HUES6 (cell line): ENCODE data around the gene CAMK1G.

Experiments used
- H3K27ac ChIP-seq: 2 replicates; pipeline ENCODE4 v1.7.0; 2013; ENCODE audit warnings: low read depth, mild to moderate bottlenecking, low read length, inconsistent platforms
- H3K27me3 ChIP-seq: 2 replicates; pipeline ENCODE4 v1.6.1; 2013; ENCODE audit warnings: low read length; ENCODE audit not compliant: control insufficient read depth, insufficient read depth
- H3K36me3 ChIP-seq: 2 replicates; pipeline ENCODE4 v1.6.1; 2013; ENCODE audit warnings: low read length; ENCODE audit not compliant: control insufficient read depth, insufficient read depth
- H3K4me1 ChIP-seq: 2 replicates; pipeline ENCODE4 v1.6.1; 2013; ENCODE audit warnings: low read length; ENCODE audit not compliant: control insufficient read depth, insufficient read depth
- H3K4me3 ChIP-seq: 2 replicates; pipeline ENCODE4 v1.5.1; 2013; ENCODE audit warnings: low read depth, low read length
- H3K9ac ChIP-seq: one replicate; pipeline ENCODE4 v1.6.1; 2013; ENCODE audit warnings: mild to moderate bottlenecking, low read length
- H3K9me3 ChIP-seq: 2 replicates; pipeline ENCODE4 v1.6.1; 2013; ENCODE audit warnings: low read depth, low read length; ENCODE audit not compliant: control insufficient read depth, insufficient read depth

Gene CAMK1G

GRCh38 chr1:209628618-209629299 is 45.2 kb downstream of the CAMK1G start:
- no peak overlapping the region for H3K4me3 ChIP-seq
- H3K4me1 ChIP-seq, result peaks cover 38% of the 10 kb centered on the region
- no peaks in the 10 kb centered on the region for H3K9me3 ChIP-seq
- H3K27me3 ChIP-seq, result peaks cover 6% of the 10 kb centered on the region; the same call in 1 of the 2 replicates
- H3K36me3 ChIP-seq, result no peaks in the 10 kb centered on the region
- no peak overlapping the region for H3K9ac ChIP-seq
- no peak overlapping the region for H3K27ac ChIP-seq

GRCh38 chr1:209629621-209630382 is 46.3 kb downstream of the CAMK1G start:
- H3K4me1 ChIP-seq, result peaks cover 38% of the 10 kb centered on the region
- H3K36me3 ChIP-seq, result no peaks in the 10 kb centered on the region
- H3K9me3 ChIP-seq, result no peaks in the 10 kb centered on the region
- H3K27ac ChIP-seq, result no peak overlapping the region
- no peak overlapping the region for H3K4me3 ChIP-seq
- no peaks in the 10 kb centered on the region for H3K27me3 ChIP-seq
- H3K9ac ChIP-seq, result no peak overlapping the region

GRCh38 chr1:209630383-209631225 is 47.1 kb downstream of the CAMK1G start:
- no peaks in the 10 kb centered on the region for H3K27me3 ChIP-seq
- H3K9ac ChIP-seq, result no peak overlapping the region
- H3K27ac ChIP-seq, result no peak overlapping the region
- no peak overlapping the region for H3K4me3 ChIP-seq
- no peaks in the 10 kb centered on the region for H3K9me3 ChIP-seq
- H3K4me1 ChIP-seq, result peaks cover 34% of the 10 kb centered on the region
- no peaks in the 10 kb centered on the region for H3K36me3 ChIP-seq

GRCh38 chr1:209633335-209633997 is 50.0 kb downstream of the CAMK1G start:
- H3K27ac ChIP-seq, result no peak overlapping the region
- peaks cover 27% of the 10 kb centered on the region for H3K4me1 ChIP-seq

GRCh38 chr1:209634005-209634737 is 50.7 kb downstream of the CAMK1G start:
- Histone ChIP-seq H3K4me1 (peaks cover 20% of the 10 kb centered on the region), H3K9ac (no peak overlapping the region), H3K9me3 (no peaks in the 10 kb centered on the region), H3K27me3 (no peaks in the 10 kb centered on the region), H3K36me3 (no peaks in the 10 kb centered on the region), H3K27ac (no peak overlapping the region), H3K4me3 (no peak overlapping the region)

More at GRCh38 chr1:209633335-209633997, 50.0 kb downstream of the CAMK1G start:
- Histone ChIP-seq H3K36me3 (no peaks in the 10 kb centered on the region), H3K9me3 (no peaks in the 10 kb centered on the region), H3K9ac (no peak overlapping the region), H3K4me3 (no peak overlapping the region), H3K27me3 (no peaks in the 10 kb centered on the region)

GRCh38 chr1:209635850-209636249 is 52.3 kb downstream of the CAMK1G start:
- no peaks in the 10 kb centered on the region for H3K36me3 ChIP-seq
- H3K27ac ChIP-seq, result no peak overlapping the region
- no peaks in the 10 kb centered on the region for H3K9me3 ChIP-seq
- no peaks in the 10 kb centered on the region for H3K27me3 ChIP-seq
- H3K4me3 ChIP-seq, result no peak overlapping the region
- H3K4me1 ChIP-seq, result peaks cover 4% of the 10 kb centered on the region
- H3K9ac ChIP-seq, result no peak overlapping the region

GRCh38 chr1:209641832-209642172 is 58.3 kb downstream of the CAMK1G start:
- no peaks in the 10 kb centered on the region for H3K9me3 ChIP-seq
- peaks cover 13% of the 10 kb centered on the region for H3K4me1 ChIP-seq
- no peak overlapping the region for H3K4me3 ChIP-seq
- no peak overlapping the region for H3K9ac ChIP-seq
- no peak overlapping the region for H3K27ac ChIP-seq
- H3K27me3 ChIP-seq, result no peaks in the 10 kb centered on the region
- no peaks in the 10 kb centered on the region for H3K36me3 ChIP-seq

- H3K4me1 ChIP-seq, result peaks cover 13% of the 10 kb centered on the region
- H3K27ac ChIP-seq, result no peak overlapping the region
- H3K4me3 ChIP-seq, result no peak overlapping the region
- H3K9me3 ChIP-seq, result no peaks in the 10 kb centered on the region
- no peaks in the 10 kb centered on the region for H3K27me3 ChIP-seq
- no peak overlapping the region for H3K9ac ChIP-seq
- H3K36me3 ChIP-seq, result no peaks in the 10 kb centered on the region
These were observed 59.3 kb downstream of the CAMK1G start for GRCh38 chr1:209642816-209643215.

- no peak overlapping the region for H3K27ac ChIP-seq
- no peaks in the 10 kb centered on the region for H3K9me3 ChIP-seq
- H3K36me3 ChIP-seq, result no peaks in the 10 kb centered on the region
- H3K27me3 ChIP-seq, result no peaks in the 10 kb centered on the region
- H3K9ac ChIP-seq, result no peak overlapping the region
- H3K4me3 ChIP-seq, result no peak overlapping the region
- H3K4me1 ChIP-seq, result peaks cover 13% of the 10 kb centered on the region
These were observed 59.9 kb downstream of the CAMK1G start for GRCh38 chr1:209643285-209644020.
